GM18508 (cell line): Measurements from ENCODE around the gene SDC3.

ENCODE experiments used
- ATAC-seq: cut with Tn5 transposase; IDR thresholded peaks from one replicate; pipeline ENCODE4 v1.9.1; 2021; ENCODE audit warnings: moderate number of reproducible peaks; ENCODE audit not compliant: insufficient read depth, unreplicated experiment

SDC3 gene

GRCh38 chr1:30906631-30907441 is 1.7 kb downstream of the SDC3 start:
- no peak for ATAC-seq

- ATAC-seq = no peak
Observed at GRCh38 chr1:30905916-30906620, 2.5 kb downstream of the SDC3 start.

- no peak for ATAC-seq
Observed at GRCh38 chr1:30905403-30905802, 3.2 kb downstream of the SDC3 start.

- no peak for ATAC-seq
Observed at GRCh38 chr1:30904962-30905335, 3.6 kb downstream of the SDC3 start.

- ATAC-seq = no peak
Observed at GRCh38 chr1:30904191-30904961, 4.2 kb downstream of the SDC3 start.

- no peak for ATAC-seq
Observed at GRCh38 chr1:30903343-30904034, 5.1 kb downstream of the SDC3 start.

GRCh38 chr1:30902593-30903290 is 5.8 kb downstream of the SDC3 start:
- no peak for ATAC-seq

GRCh38 chr1:30901798-30902581 is 6.6 kb downstream of the SDC3 start:
- ATAC-seq = no peak

GRCh38 chr1:30900931-30901560 is 7.5 kb downstream of the SDC3 start:
- ATAC-seq = no peak

- no peak for ATAC-seq
Observed at GRCh38 chr1:30900486-30900885, 8.1 kb downstream of the SDC3 start.

- ATAC-seq = no peak
Observed at GRCh38 chr1:30899577-30900389, 8.8 kb downstream of the SDC3 start.

- ATAC-seq = no peak
Observed at GRCh38 chr1:30898031-30898815, 10.3 kb downstream of the SDC3 start.

- ATAC-seq = no peak
Observed at GRCh38 chr1:30896905-30897304, 11.7 kb downstream of the SDC3 start.

GRCh38 chr1:30895944-30896660 is 12.5 kb downstream of the SDC3 start:
- no peak for ATAC-seq

- ATAC-seq = no peak
Observed at GRCh38 chr1:30895382-30895943, 13.1 kb downstream of the SDC3 start.

GRCh38 chr1:30894508-30894973 is 14.0 kb downstream of the SDC3 start:
- ATAC-seq = no peak
